Measurements from ENCODE around the gene SLC8A2.
"Not testable (repeated sequence)": the region's sequence is repeated elsewhere in the genome, so short reads cannot be mapped to it uniquely, and the experiment has no call there.

Gene SLC8A2

DNA sequence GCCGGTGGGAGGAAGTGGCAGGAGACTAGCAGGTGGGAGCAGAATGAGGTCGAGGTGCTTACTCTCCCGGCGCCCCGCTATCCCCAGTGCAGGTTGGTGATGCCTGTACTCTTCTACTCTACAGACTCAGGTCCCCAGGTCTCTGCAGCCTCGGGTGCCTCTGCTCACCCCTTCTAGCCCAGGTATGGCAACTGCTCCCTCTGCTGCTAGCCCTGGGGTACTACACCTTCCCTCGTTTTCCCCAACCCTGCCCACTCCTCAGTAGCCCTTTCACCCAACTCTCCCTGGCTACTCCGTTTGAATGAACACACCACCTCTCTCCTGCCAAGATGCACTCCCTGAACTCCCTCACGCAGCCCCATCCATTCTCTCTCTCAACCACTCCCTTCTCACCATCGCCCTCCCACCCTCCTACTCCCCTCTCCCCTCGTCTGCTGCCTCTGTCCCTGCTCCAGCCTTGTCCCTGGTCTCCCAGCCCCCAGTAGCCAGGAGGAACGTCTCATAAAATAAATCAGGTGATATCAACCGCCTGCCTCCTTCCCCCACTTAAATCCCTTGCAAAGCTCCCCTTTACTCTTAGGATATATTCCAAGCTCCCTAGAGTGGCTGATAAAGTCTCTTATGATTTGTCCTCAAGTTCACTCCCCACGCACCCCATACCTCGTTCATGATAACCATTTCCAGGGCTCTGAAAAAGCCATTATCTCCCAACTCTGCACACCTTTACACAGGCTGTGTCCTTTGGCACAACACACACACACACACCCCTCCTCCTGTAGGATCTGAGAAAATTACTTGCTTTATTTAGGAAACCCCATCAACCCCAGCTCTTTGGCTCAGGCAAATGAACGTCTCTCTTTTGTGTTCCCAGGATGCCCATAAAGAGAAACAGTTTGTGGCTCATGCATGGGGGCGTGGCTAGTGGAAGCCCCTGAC lies 44.2 kb downstream of the SLC8A2 start:
- DNase-seq: peak; percentile 78

GRCh38 chr19:47423203-47423882 lies 48.4 kb downstream of the SLC8A2 start:
- DNase-seq: no peak

GRCh38 chr19:47422417-47423163 lies 49.1 kb downstream of the SLC8A2 start:
- no peak for DNase-seq

DNA sequence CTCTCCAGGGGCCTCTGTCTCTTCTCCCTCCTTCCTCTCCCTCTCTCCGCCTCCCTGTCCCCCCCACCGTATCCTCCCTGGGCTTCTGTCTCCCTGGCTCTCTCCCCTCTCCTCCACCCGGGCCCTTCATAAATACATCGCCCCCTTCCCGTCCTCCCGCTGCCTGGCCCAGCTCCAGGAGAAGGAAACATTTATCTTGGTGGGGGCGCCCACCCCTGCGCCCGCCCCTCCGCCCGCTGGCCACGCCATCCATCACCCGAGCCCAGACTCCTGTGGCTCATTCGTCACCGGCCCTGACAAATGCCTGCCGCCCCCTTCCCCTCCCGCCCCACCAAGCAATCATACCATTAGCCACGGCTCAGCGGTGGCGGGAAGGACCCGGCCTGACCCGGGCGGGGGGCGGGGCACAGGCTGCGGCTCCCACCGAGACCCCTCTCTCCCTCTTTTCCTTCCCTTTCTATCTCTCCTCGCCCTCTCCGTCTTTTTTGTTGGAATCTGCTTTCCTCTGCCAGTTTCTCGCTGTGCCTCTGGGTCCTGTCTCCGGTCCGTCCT lies 49.8 kb downstream of the SLC8A2 start:
- DNase-seq: no peak

GRCh38 chr19:47421244-47421786 lies 50.4 kb downstream of the SLC8A2 start:
- DNase-seq: no peak

- no peak for DNase-seq
Observed at GRCh38 chr19:47419789-47420188, 51.9 kb downstream of the SLC8A2 start.

DNA sequence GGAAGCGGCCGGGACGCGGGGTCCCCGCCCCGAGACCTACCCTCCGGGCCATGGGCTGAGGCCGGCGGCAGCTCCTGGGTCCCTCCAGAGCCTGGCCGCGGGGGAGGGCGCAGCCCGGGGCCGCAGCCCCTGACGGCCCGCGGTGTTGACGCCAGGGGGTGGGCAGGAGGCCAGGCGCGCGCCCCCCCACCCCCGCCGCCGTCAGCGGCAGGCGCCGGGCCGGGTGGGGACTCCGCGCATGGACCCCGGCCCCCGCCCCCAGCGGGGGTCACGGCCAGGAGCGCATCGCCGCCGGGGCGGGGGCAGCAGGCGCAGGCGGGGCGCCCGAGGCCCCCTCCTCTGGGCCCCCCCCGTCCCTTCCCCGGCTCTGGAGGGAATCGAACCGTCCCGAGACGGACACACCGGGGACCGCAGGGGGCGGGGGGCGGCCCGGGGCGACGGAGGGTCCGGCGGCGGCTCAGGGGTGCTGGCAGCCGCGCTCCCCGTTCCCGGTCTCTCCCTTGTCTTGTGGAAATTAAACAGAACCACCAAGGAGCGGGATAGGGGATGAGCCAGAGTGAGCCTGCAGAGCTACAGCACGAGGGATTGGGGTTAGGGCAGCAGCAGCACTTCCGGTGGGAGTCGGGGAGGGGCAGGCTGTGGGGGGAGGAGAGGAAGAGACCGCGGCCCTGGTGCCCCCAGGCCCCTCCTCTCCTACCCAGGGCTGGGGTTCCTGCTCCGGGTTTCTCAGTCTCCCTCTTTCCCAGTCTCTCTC lies 52.5 kb downstream of the SLC8A2 start, which contains the start of gene MEIS3:
Gene MEIS3, minus strand, starts transcription at position 498 of the 754 bp plus-strand sequence. Its CDS starts 446 bp downstream, at position 52.
- DNase-seq: no peak

DNA sequence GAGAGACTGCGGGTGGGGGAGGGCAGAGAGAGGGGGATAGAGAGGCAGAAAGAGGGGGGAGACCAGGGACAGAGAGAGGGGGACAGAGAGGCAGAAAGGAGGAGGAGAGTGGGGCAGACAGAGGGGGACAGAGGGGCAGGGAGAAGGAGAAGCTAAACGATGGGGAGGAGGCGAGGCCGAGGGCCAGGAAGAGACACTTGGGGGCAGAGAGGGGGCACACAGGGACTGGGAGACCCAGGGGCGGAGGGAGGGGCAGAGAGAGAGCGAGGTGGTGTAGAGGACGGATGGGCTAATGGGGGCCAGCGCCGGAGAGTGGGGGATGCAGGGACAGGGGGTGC lies 53.0 kb downstream of the SLC8A2 start:
- no peak for DNase-seq

- no peak for DNase-seq
Observed at GRCh38 chr19:47417746-47418691, 53.7 kb downstream of the SLC8A2 start.

DNA sequence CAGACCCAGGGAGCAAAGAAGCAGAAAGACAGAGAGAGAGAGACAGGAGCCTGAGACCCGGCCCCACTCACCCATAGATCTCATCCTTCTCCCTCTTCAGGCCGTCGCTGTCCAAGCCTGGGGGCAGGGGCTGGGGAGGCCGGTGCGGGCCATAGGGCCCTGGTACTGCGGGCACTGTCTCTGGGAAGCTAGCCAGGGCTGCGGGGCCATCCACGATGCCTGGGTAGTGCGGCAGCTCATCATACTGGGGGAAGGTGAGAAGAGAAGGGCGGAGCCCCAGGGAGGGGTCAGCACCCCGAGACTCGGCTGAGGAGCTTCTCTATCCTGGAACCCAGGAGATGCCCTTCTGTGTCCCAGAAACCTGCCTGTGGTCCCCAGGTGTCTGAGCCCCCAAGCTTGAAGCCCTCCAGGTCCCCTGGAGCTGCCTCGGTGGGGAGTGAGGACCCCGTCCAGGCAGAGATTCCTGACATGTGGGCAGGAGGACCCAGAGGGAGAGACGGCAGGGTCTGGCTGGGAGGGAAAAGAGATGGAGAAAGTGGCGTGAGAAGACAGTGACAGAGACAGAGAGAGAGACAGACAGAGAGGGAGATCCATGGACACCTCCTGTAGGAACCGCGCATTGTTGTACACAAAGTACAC lies 54.5 kb downstream of the SLC8A2 start:
- DNase-seq: no peak

DNA sequence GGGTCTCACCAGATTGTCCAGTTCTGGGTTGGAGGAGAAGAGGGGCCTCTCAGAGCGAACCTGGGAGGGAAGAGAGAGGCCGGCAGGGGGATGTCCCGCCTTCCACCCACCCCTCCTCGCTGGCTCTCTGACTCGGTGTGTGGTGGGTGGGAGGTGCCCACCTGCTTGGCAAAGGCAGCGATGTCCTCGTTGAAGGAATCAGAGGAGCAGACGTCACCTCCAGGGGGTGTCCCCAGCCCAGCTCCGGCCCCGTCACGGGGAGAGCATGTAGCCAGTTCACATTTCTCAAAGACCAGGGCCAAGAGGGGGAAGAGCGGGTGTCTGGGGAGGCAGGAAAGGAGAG lies 55.1 kb downstream of the SLC8A2 start:
- no peak for DNase-seq

GRCh38 chr19:47415953-47416642 lies 55.6 kb downstream of the SLC8A2 start:
- DNase-seq: no peak

GRCh38 chr19:47414469-47414868 lies 57.2 kb downstream of the SLC8A2 start:
- no peak for DNase-seq

DNA sequence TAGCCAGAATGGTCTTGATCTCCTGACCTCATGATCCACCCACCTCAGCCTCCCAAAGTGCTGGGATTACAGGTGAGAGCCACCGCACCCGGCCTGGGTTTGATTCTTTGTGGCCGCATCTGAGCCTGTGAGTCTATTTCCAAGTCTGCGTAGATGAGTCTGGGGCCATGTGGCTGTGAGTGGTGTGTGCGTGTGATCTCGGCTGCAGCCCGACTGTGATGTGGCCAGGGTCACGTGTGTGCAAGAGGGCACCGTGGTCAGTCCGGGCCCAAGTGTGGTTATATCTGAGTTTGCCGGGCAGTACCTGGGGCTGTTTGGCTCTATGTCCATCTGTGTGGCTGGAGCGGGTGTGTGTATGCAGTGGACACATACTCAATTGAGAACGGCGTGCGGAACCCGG lies 57.8 kb downstream of the SLC8A2 start:
- no peak for DNase-seq

GRCh38 chr19:47411696-47412095 lies 60.0 kb downstream of the SLC8A2 start:
- DNase-seq: not testable (repeated sequence)

DNA sequence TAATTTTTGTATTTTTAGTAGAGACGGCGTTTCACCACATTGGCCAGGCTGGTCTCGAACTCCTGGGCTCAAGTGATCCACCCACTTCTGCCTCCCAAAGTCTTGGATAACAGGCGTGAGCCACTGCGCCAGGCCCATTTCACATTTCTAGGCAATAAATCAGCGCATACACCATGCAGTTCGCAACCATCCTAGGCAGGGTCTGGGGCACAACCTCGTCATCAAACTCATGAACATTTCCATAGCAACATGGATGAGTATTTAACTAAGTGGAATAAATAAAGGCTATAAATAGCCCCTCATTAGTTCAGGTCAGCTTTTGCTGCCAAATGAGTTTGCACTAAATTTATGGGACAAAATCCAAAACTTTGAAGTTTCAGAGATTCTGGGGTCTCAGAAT lies 60.6 kb downstream of the SLC8A2 start:
- DNase-seq: no peak

DNA sequence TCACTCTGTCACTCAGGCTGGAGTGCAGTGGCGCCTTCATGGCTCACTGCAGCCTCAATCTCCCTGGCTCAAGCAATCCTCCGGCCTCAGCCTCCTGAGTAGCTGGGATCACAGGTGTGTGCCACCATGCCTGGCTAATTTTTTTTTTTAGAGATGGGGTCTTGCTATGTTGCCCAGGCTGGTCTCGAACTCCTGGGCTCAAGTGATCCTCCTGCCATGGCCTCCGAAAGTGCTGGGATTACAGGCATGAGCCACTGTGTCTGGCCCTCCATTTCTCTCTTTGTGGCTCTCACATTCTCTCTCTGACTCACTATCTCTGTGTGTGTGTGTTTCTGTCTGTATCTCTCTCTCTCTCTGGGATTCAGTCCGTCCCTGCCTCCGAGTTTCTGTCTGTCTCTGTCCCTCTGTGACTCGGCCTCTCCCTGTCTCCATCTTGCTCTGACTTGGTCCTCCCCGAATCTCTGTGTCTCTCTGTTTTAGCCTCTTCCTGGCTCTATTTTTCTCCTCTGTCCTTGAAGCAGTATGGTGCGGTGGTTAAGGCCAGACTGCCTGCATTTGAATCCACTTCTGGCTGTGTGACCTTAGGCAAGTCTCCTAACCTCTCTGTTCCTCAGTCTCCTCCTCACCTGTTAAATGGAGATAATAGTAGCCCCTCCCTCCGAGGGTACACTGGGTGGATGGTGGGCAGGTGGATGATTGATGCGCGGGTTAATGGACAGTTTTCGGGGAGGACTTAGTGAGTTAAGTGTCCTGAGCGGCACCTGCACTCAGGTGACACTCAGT lies 63.3 kb downstream of the SLC8A2 start:
- DNase-seq: no peak

GRCh38 chr19:47407417-47407774 lies 64.3 kb downstream of the SLC8A2 start:
- no peak for DNase-seq

Measured in activated CD4-positive, alpha-beta T cell treated with anti-CD3 and anti-CD28 coated beads, Interleukin-2, amount 50 U/mL, for 16 hours (primary cell).